Nephron (organoid): ENCODE data around the gene EIF3I.

Experiments used
- H3K27ac Mint-ChIP-seq, 3 experiments: 2 replicates each; pipeline ENCODE4 v1.8.0; 2020; ENCODE audit warnings: mixed read lengths in 3 of 3, mild to moderate bottlenecking in 2 of 3, moderate library complexity in 1 of 3
- H3K27me3 Mint-ChIP-seq: 2 replicates; pipeline ENCODE4 v1.8.0; 2021; ENCODE audit warnings: low read depth, mild to moderate bottlenecking, moderate library complexity, mixed read lengths
- H3K36me3 Mint-ChIP-seq: 2 replicates; pipeline ENCODE4 v1.8.0; 2020; ENCODE audit warnings: low read depth, mixed read lengths
- H3K4me1 Mint-ChIP-seq: 2 replicates; pipeline ENCODE4 v1.8.0; 2020; ENCODE audit warnings: mixed read lengths
- H3K4me3 Mint-ChIP-seq, 3 experiments: 2 replicates each; pipeline ENCODE4 v1.8.0; 2020; ENCODE audit warnings: mild to moderate bottlenecking in 3 of 3, mixed read lengths in 3 of 3, moderate library complexity in 2 of 3
- H3K9me3 Mint-ChIP-seq: 2 replicates; pipeline ENCODE4 v1.8.0; 2020; ENCODE audit warnings: mixed read lengths
- CTCF ChIP-seq, 3 experiments: fragments of 200-600 bp; sonication (generic); IDR thresholded peaks; one replicate each; pipeline ENCODE4 v1.5.0; 2021; ENCODE audit warnings: antibody characterized with exemption in 3 of 3; ENCODE audit not compliant: unreplicated experiment in 3 of 3

Gene EIF3I

GRCh38 chr1:32208469-32208868 lies 13.7 kb upstream of the EIF3I start:
- Mint-ChIP-seq H3K9me3 (no peaks in the 10 kb centered on the region), H3K27ac (peak overlapping the region in 1 of 3 experiments; percentile 48), H3K27me3 (no peaks in the 10 kb centered on the region), H3K4me3 (peak overlapping the region in 2 of 3 experiments; percentile 32 to 40), H3K4me1 (peaks cover 11% of the 10 kb centered on the region), H3K36me3 (no peaks in the 10 kb centered on the region)
- no peak for TF ChIP-seq CTCF (IDR thresholded peaks at IDR 0.05; ENCODE audit: unreplicated experiment in 3 of 3)

GRCh38 chr1:32208891-32209328 lies 13.3 kb upstream of the EIF3I start, which contains the start of gene DCDC2B:
Gene DCDC2B (plus strand): TSS chr1:32209089. CDS start chr1:32209094, 5 bp downstream.
- no peak for TF ChIP-seq CTCF (IDR thresholded peaks at IDR 0.05; ENCODE audit: unreplicated experiment in 3 of 3)
- peaks cover 11% of the 10 kb centered on the region for H3K4me1 Mint-ChIP-seq
- H3K36me3 Mint-ChIP-seq: no peaks in the 10 kb centered on the region
- peak within 1 kb of the TSS in 2 of 3 experiments; percentile 40 to 58 for H3K4me3 Mint-ChIP-seq
- H3K27me3 Mint-ChIP-seq: no peaks in the 10 kb centered on the region
- no peaks in the 10 kb centered on the region for H3K9me3 Mint-ChIP-seq
- H3K27ac Mint-ChIP-seq: peak within 1 kb of the TSS in 1 of 3 experiments; percentile 48

- peak; percentile 57 to 76 (median 71) for TF ChIP-seq CTCF (IDR thresholded peaks at IDR 0.05; ENCODE audit: unreplicated experiment in 3 of 3)
- peaks cover 26% of the 10 kb centered on the region for H3K36me3 Mint-ChIP-seq
- no peaks in the 10 kb centered on the region for H3K27me3 Mint-ChIP-seq
- H3K9me3 Mint-ChIP-seq: no peaks in the 10 kb centered on the region
- H3K4me3 Mint-ChIP-seq: peak overlapping the region in 2 of 3 experiments; percentile 7 to 14
- peaks cover 10% of the 10 kb centered on the region for H3K4me1 Mint-ChIP-seq
- peak overlapping the region; percentile 45 to 68 (median 54) for H3K27ac Mint-ChIP-seq
These were observed 6.4 kb upstream of the EIF3I start for GRCh38 chr1:32215629-32216480.

- no peaks in the 10 kb centered on the region for H3K9me3 Mint-ChIP-seq
- H3K27ac Mint-ChIP-seq: no peak overlapping the region
- no peaks in the 10 kb centered on the region for H3K27me3 Mint-ChIP-seq
- TF ChIP-seq CTCF (IDR thresholded peaks at IDR 0.05; ENCODE audit: unreplicated experiment in 3 of 3): no peak
- H3K36me3 Mint-ChIP-seq: peaks cover 26% of the 10 kb centered on the region
- no peak overlapping the region for H3K4me3 Mint-ChIP-seq
- H3K4me1 Mint-ChIP-seq: peaks cover 15% of the 10 kb centered on the region
These were observed 5.6 kb upstream of the EIF3I start for GRCh38 chr1:32216566-32216965.

- H3K27me3 Mint-ChIP-seq: peaks cover 4% of the 10 kb centered on the region
- H3K4me3 Mint-ChIP-seq: peak overlapping the region; percentile 26 to 78 (median 38)
- H3K27ac Mint-ChIP-seq: peak overlapping the region in 1 of 3 experiments; percentile 17
- TF ChIP-seq CTCF (IDR thresholded peaks at IDR 0.05; ENCODE audit: unreplicated experiment in 3 of 3): no peak
- H3K36me3 Mint-ChIP-seq: peaks cover 30% of the 10 kb centered on the region
- no peaks in the 10 kb centered on the region for H3K9me3 Mint-ChIP-seq
- peaks cover 28% of the 10 kb centered on the region for H3K4me1 Mint-ChIP-seq
These were observed 3.2 kb upstream of the EIF3I start for GRCh38 chr1:32219022-32219421.
